SH-SY5Y (cell line): ENCODE measurements around the gene NR2C2AP.

Experiments
- GATA2 ChIP-seq: IDR thresholded peaks from 2 replicates; pipeline ENCODE4 v1.6.1; 2011; ENCODE audit warnings: mild to moderate bottlenecking, low read depth, low read length
- GATA3 ChIP-seq: IDR thresholded peaks from 2 replicates; pipeline ENCODE4 v1.6.1; 2011; ENCODE audit warnings: low read depth, mild to moderate bottlenecking, low read length, moderate library complexity

The NR2C2AP gene

DNA sequence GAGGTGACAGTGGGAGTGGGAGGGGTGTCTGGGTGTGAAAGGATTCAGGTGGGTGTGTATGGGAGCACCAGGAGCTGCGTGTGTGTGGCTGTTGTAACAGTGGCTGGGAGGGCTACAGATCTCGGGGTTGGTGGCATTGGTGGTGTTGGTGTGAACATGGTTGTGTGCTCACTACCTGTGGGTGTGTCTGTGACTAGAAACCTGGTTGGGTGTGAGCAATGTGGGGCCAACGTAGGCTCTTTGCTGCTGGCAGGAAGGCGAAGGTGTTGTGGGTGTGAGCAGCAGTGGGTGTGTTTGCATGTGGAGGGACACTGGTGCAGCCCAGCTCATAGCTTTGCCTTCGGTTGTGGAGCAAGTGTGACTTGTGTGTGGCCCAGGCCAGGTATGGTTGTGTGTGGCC, 3.7 kb upstream of the NR2C2AP start:
- no peak for TF ChIP-seq GATA3
- TF ChIP-seq GATA2, result no peak

DNA sequence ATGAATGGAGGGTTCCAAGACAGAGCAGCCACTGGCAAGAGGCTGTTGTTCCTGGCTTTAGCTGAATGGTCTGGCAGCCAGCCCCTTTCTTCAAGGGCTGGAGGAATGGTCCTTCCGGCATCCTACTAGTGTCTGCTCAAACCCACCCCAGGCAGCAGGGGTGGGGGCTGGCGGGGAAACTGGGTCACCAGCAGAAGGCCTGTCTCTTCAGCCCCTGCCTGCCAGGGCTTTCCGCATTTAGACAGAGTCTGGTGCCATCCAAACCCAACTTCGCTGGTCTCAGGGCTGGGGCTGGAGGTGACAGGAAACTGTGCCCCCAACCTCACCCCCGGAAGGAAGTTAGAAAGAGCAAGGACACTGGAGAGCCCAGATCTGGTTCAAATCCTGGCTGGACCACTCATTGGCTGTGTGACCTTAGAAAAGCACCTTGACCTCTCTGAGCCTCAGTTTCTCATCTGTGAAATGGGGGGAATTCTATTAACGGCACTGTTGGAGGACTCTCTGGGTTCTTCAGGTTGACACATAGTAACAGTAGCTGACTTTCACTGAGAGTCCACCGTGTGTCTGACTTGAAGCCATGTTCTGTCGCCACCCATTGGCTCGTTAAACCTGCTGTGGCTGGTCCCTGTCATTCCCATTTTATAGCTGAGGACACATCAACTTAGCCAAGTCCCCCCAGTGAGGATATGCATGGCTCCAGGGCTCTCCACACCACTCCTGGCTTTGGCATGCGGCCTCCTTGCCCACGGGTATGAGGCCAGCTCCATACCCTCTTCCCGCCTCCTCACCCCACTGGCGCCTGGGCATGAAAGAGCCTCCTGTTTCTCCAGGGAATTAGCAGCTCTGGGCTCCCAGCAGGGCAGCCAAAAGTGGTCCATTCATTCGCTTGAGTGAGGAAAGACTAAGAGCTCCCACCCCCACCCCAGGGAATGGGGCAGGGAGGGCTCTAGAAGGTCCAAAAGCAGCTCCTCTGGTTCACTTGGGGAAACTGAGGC, 2.5 kb upstream of the NR2C2AP start:
- TF ChIP-seq GATA2, result no peak
- no peak for TF ChIP-seq GATA3

DNA sequence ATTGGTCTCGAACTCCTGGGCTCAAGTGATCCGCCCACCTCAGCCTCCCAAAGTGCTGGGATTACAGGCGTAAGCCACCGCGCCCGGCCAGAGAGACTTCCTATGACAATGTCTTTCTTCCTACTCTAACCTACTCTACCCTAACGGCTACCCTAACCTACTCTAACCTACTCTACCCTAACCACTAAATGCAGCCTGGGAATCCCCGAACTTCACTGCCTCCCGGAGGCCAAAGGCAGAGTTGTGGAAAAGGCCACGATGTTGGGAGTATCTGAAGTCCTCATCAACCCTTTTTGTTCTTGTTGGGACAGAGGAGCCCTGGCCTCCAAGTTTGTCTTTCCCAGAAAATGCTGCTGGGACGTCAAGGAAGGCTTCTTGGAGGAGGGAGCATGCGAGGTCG, 967 bp upstream of the NR2C2AP start:
- TF ChIP-seq GATA2 (no peak), GATA3 (no peak)

DNA sequence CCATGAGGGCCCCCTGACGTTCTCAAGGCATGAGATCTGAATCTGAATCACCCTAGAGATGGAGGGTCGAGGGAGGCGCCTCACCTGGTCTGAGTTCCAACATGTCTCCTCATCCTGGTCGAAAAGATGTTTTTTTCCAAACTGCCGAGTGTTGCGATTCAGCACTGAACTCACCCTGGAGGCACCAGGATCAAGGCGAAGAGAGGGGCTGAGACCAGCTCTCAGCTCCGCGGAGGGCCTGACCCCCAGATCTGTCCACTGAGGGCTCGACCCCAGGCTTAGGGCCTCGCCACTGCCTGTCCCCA, 555 bp downstream of the NR2C2AP start:
- TF ChIP-seq GATA2 (no peak), GATA3 (no peak)

DNA sequence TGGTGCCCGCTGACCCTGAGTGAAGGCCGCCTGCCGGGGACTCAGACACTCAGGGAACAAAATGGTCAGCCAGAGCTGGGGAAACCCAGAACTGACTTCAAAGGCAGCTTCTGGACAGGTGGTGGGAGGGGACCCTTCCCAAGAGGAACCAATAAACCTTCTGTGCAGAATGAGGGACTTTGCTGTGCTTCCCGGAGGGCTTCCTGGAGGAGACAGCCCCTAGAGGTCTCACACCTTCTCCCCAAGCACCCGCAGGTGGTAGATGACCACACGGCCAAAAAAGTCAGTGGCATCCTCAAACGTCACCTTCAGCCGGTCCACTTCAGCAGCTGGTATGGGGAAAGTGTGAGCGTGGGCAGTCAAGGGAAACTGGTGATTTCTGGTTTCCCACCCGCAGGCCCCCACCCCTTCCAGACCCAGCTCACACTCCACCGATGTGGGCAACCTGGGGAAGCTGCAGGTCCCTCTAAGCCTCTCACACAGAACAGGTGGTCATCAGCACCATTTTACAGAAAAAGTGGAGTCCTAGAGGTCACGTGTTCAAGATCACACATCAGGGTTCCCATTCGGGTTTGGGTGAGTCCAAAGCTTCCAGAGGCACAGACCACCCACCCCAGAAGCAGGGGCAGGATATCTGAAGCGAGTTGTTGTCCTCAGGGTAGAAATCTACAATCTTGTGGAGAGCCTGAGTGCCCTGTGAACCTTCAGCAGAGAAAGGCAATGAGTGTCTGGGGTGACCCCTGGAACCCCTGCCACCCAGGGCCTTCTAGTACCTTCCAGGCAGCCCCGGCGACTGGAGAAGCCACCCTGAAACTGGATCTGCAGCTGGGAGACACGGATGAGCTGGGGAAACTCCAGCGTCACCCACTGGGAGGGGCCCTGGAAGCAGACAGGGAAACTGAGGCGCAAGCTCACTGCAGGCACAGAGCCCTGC, 1.2 kb downstream of the NR2C2AP start:
- TF ChIP-seq GATA2, result no peak
- TF ChIP-seq GATA3, result no peak

DNA sequence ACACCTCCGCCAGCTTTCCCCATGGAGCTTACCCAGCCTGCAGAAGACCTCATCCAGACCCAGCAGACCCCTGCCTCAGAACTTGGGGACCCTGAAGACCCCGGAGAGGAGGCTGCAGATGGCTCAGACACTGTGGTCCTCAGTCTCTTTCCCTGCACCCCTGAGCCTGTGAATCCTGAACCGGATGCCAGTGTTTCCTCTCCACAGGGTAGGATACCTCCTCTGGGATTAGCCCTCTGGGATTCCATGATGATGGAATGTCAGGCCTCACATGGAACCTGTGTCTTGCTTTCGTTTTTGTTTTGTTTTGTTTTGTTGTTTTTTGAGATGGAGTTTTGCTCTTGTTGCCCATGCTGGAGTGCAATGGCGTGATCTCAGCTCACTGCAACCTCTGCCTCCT, 9.3 kb downstream of the NR2C2AP start:
- no peak for TF ChIP-seq GATA2

DNA sequence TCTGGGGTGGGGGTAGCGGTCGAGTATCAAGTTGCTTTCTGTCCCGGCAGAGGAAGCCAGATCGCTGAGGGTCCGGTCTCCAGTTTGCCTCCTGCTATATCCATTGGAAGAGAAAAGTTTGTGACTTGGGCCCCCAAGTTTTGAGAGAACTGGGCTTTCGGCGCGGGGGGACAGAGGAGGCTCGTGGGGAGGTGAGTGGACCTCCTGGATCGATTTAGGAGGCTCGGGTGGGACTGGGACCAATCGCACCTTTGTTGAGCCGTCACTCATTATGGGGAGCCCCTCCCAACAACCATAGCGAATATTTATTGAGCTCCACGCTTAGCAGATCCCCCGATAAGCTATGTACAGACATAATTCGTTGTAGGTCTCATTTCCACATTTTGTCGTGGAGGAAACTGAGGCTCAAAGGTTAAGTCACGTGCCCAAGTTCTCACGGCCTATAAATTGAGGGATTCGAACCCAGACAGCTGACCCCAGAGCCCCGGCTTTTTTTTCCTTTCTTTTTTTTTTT, 10.2 kb downstream of the NR2C2AP start:
- TF ChIP-seq GATA3, result no peak
- peak; percentile 68 for TF ChIP-seq GATA2

DNA sequence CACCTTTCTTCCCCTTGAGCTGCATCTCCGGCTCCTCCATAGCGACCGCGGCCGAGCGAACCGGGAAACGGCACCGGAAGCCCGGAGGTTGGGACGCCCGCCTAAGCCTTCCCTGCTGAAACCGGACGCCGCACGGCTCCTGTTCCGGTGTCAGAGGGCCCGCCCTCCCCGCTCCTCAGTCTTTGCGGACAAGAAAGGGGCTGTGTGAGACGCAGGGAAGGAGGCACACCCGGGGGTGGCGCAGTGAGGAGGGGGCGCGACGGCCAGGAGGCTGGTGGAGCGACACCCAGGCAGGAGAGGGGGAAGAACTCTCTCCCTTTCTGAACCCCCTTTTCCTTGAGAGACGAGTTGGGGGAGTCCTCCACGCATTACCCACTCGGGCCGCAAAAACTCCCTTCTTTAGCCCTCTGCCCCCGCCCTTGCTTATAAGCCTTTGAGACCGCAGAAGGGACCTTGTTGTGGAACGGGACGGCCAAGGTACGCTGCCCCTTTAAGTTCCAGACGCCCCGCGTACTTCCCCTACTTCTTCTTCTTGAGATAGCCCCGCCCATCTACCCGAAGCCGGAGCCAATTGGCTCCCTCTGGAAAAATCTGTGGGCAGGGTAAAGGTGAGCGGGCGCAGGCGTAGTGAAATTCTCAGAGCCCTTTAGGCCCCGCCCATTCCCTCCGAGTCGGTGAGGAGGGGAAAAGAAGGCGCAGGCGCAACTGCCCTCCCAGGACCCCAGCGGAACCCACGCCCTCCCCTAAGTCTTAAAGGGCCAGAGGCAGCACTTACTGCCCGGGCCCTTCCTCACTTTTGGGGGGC, 10.9 kb downstream of the NR2C2AP start, which contains the start of the genes BORCS8 and RFXANK:
BORCS8 (minus strand) TSS at position 75 of the 805 bp plus-strand sequence; CDS start at position 40, 35 bp downstream.
RFXANK (plus strand) TSS at position 181 of the 805 bp plus-strand sequence. CDS start 1,689 bp downstream, outside the sequence.
- no peak for TF ChIP-seq GATA3
- no peak for TF ChIP-seq GATA2

DNA sequence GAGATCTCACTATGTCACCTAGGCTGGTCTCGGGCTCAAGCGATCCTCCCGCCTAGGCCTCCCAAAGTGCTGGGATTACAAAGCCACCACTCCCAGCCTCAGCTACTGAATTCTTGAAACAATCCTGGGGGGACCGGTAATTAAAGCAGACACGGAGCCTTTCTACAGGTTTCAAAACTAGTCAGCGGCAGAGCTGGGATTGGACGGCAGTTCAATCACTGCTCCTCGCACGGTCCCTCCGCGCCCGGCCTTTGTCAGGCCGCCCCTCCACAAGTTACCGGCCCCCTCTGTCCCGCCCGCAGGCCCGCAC, 11.5 kb downstream of the NR2C2AP start:
- TF ChIP-seq GATA3, result no peak
- no peak for TF ChIP-seq GATA2

DNA sequence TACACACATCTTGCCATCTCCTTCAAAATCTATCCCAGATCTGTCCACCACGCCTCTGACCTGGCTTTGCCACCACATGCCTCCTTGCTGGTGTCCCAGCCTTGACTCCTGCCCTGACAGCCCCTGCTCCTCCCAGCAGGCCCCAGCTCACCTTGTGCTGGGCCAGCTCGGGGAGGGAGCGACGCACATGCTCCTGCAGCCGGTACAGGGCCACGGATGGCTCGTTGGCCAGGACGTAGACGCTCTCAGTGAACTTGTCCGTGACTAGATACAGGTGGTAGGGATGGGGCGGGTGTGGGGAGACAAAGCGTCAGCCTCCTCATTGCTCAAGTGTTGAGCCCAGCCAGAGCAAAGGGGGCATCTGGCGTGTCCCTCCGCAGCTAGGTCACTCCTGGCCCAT, 16.5 kb downstream of the NR2C2AP start:
- TF ChIP-seq GATA3 (no peak), GATA2 (no peak)

DNA sequence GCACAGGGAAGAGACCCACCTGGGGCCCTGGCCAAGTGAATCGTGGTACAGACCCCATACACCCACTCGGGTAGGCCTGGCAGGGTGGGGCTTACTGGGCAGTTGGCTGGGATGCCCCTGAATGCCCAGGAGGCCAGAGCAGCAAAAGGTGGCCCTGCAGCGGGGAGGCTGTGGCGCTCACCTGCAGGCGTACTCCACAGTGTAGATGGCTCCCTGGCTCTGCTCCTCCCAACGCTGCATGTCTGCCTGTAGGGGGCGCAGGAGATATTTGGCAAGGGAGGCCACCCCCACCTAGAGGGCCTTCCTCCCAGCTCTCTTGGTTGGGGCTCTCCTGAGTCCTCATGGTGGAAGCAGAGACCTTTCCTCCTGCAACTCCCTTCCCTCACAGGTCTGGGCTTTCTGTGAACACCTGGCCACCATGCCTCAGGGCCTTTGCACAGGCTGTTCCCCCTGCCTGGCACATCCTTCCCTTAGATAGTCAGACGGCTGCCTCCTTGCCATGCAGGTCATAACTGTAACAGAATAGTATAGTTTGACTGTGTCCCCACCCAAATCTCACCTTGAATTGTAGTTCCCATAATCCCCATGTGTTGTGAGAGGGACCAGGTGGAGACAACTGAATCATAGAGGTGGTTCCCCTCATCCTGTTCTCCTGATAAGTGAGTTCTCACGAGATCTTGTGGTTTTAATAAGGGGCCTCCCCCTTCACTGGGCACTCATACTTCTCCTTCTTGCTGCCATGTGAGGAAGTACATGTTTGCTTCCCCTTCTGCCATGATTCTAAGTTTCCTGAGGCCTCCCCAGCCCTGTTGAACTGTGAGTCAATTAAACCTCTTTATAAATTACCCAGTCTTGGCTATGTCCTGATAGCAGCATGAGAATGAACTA, 17.1 kb downstream of the NR2C2AP start:
- TF ChIP-seq GATA2, result no peak
- TF ChIP-seq GATA3, result no peak

DNA sequence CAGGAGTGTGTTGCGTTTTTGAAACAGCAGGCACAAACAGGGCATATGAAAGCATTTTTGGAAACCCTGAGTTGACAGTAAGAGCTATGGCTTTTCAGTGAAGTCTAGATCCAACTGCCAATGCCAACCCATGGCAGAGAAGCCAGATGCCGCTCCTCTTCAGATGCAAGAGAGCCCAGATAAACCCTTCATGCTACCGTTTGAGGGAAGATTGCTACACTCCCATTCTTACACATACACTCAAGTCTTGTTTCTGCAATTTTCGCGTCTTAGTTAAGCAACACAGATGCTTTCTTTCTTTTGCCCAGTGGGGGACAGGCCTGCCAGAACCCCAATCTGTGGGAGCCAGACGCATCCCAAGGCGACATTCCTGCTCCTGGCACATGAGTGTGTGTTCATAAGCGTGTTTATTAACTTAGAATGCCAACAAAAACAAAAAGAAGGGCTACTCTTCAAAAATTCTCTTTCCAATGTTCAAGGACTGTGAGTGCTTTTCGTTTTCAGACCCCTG, 21.7 kb downstream of the NR2C2AP start:
- no peak for TF ChIP-seq GATA2
- no peak for TF ChIP-seq GATA3
